Measurements from ENCODE around the gene FAM216B. TPM values are rescaled to one million over a fixed set of nuclear protein-coding genes. Genes with fewer than 3 reads are reported as not detected.

Gene FAM216B
- total and polyA plus RNA-seq, 2 donors (not counting 3 experiments of a cell fraction or from before 2014, with no cell fraction given), result not detected

GRCh38 chr13:42786715-42787114 lies 5.3 kb downstream of the FAM216B start:
- no peak for DNase-seq (ENCODE audit: low read depth, low spot score)
- Histone ChIP-seq H3K79me2 (ENCODE audit: control insufficient read depth, insufficient read depth, low read length) (no peaks in the 10 kb centered on the region), H3K9ac (replicated peaks; ENCODE audit: extremely low read depth, insufficient read depth, low read length) (no peak overlapping the region), H4K20me1 (replicated peaks; ENCODE audit: control insufficient read depth, extremely low read depth, insufficient read depth, low read length) (no peaks in the 10 kb centered on the region), H3K9me3 (replicated peaks; ENCODE audit: control insufficient read depth, insufficient read depth, low read length) (no peaks in the 10 kb centered on the region), H3K4me1 (ENCODE audit: control insufficient read depth, extremely low read depth, insufficient read depth, low read length) (no peaks in the 10 kb centered on the region), H3K4me3 (replicated peaks in 1 of 3; ENCODE audit: insufficient read depth in 1 of 3, low read depth in 1 of 3, low read length in 3 of 3) (no peak overlapping the region), H3K9me1 (replicated peaks; ENCODE audit: control insufficient read depth, extremely low read depth, insufficient read depth, low read length) (no peaks in the 10 kb centered on the region), H2AFZ (ENCODE audit: low read depth, low read length) (no peak overlapping the region), H3K4me2 (ENCODE audit: insufficient read depth, low read length) (no peak overlapping the region), H3K36me3 (ENCODE audit: control insufficient read depth in 2 of 2, extremely low read depth in 1 of 2, insufficient read depth in 2 of 2, low read length in 2 of 2) (no peaks in the 10 kb centered on the region), H3K27me3 (ENCODE audit: control insufficient read depth in 2 of 2, insufficient read depth in 2 of 2, low read length in 2 of 2) (no peaks in the 10 kb centered on the region), H3K27ac (ENCODE audit: insufficient read depth, low read depth, low read length) (no peak overlapping the region)
- ChIA-PET CTCF (no interaction called here), POLR2A (no interaction called here)
- no peak for FAIRE-seq
- dilution Hi-C loops (cut with MboI; ENCODE audit: extremely low pct_ligation_motif_present, low sequenced_read_pairs) (no loop called here), intact Hi-C loops (cut with micrococcal nuclease) (no loop called here)
- TF ChIP-seq EZH2 (IDR thresholded peaks at IDR 0.05; ENCODE audit: borderline replicate concordance, low read depth, low read length, severe bottlenecking) (no peak), CTCF (IDR thresholded peaks at IDR 0.05; ENCODE audit: extremely low read depth in 1 of 2, insufficient read depth in 1 of 2, low read depth in 1 of 2, low read length in 2 of 2) (no peak), POLR2AphosphoS5 (IDR thresholded peaks at IDR 0.05; ENCODE audit: insufficient read depth, low read depth, low read length) (no peak), MYC (IDR thresholded peaks at IDR 0.05; ENCODE audit: low read depth, low read length) (no peak), JUN (IDR thresholded peaks at IDR 0.05; ENCODE audit: borderline replicate concordance, insufficient read depth, insufficient read length, low read depth) (no peak), POLR2A (IDR thresholded peaks at IDR 0.05; ENCODE audit: low read depth, low read length) (no peak), MAX (IDR thresholded peaks at IDR 0.05; ENCODE audit: insufficient read depth, insufficient read length) (no peak), GATA2 (IDR thresholded peaks at IDR 0.05; ENCODE audit: insufficient read depth, insufficient read length, low read depth, low read length) (no peak), FOS (IDR thresholded peaks at IDR 0.05; ENCODE audit: borderline replicate concordance, insufficient read depth, low read length) (no peak)
- no TSS peak for BruUV-seq (replicated peaks)
